ENCODE measurements around the gene LMNA.
"Not testable (repeated sequence)": the region's sequence is repeated elsewhere in the genome, so short reads cannot be mapped to it uniquely, and the experiment has no call there.

The LMNA gene

GRCh38 chr1:156114101-156114918 lies at the start of gene LMNA:
Gene LMNA, plus strand, starts transcription at chr1:156114711. Its CDS starts 208 bp downstream, at chr1:156114919.
- peak; percentile 6 for DNase-seq

- DNase-seq, result no peak
Measured at GRCh38 chr1:156065212-156065611, 49.3 kb upstream of the LMNA start.

GRCh38 chr1:156065871-156066270 lies 48.6 kb upstream of the LMNA start:
- no peak for DNase-seq

- no peak for DNase-seq
Measured at GRCh38 chr1:156067262-156067661, 47.2 kb upstream of the LMNA start.

GRCh38 chr1:156069490-156070455 lies 44.7 kb upstream of the LMNA start:
- no peak for DNase-seq

- DNase-seq, result no peak
Measured at GRCh38 chr1:156070548-156070947, 44.0 kb upstream of the LMNA start.

- not testable (repeated sequence) for DNase-seq
Measured at GRCh38 chr1:156071332-156071816, 43.1 kb upstream of the LMNA start.

GRCh38 chr1:156072251-156072650 lies 42.3 kb upstream of the LMNA start:
- DNase-seq, result no peak

GRCh38 chr1:156073110-156073687 lies 41.3 kb upstream of the LMNA start:
- no peak for DNase-seq

GRCh38 chr1:156073740-156074139 lies 40.8 kb upstream of the LMNA start:
- DNase-seq, result no peak

GRCh38 chr1:156074661-156075060 lies 39.9 kb upstream of the LMNA start:
- no peak for DNase-seq

GRCh38 chr1:156075162-156075561 lies 39.3 kb upstream of the LMNA start:
- DNase-seq, result no peak

- no peak for DNase-seq
Measured at GRCh38 chr1:156075775-156076204, 38.7 kb upstream of the LMNA start.

- DNase-seq, result no peak
Measured at GRCh38 chr1:156076609-156077429, 37.7 kb upstream of the LMNA start.

GRCh38 chr1:156077430-156077760 lies 37.1 kb upstream of the LMNA start:
- DNase-seq, result no peak

GRCh38 chr1:156078728-156079127 lies 35.8 kb upstream of the LMNA start:
- DNase-seq, result no peak

GRCh38 chr1:156079762-156080161 lies 34.7 kb upstream of the LMNA start:
- DNase-seq, result no peak

GRCh38 chr1:156080241-156080862 lies 34.2 kb upstream of the LMNA start:
- no peak for DNase-seq

- DNase-seq, result no peak
Measured at GRCh38 chr1:156080863-156081179, 33.7 kb upstream of the LMNA start.

GRCh38 chr1:156081180-156081916 lies 33.2 kb upstream of the LMNA start:
- DNase-seq, result no peak

GRCh38 chr1:156081917-156082308 lies 32.6 kb upstream of the LMNA start:
- DNase-seq, result no peak

All from NCI-H2081 treated with DMSO at 0.1 percent for 48 hours (cell line).